HG03159 (cell line): ENCODE results near the gene OR5AK2.
"Not testable (repeated sequence)": the region's sequence is repeated elsewhere in the genome, so short reads cannot be mapped to it uniquely, and the experiment has no call there.

ENCODE experiments used
- ATAC-seq: cut with Tn5 transposase; IDR thresholded peaks from one replicate; pipeline ENCODE4 v1.9.1; 2021; ENCODE audit warnings: mild to moderate bottlenecking, moderate library complexity; ENCODE audit not compliant: unreplicated experiment

OR5AK2 gene

DNA sequence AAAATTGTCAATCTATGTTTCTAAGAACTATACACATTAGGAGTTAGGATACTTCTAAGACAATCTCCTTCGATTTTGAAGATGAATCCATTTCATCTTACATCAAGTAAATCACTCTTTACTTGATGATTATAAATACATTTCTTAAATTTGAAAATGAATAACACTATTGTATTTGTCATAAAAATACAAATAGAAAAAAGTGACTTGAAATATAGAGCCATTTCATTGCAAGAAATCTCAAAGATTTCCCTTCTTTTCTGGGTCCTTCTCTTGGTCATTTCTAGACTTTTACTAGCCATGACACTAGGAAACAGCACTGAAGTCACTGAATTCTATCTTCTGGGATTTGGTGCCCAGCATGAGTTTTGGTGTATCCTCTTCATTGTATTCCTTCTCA is at the start of gene OR5AK2:
Gene OR5AK2, plus strand, starts transcription at position 301 of the 400 bp plus-strand sequence. Its CDS starts 0 bp downstream, at position 301.
- no peak for ATAC-seq

- not testable (repeated sequence) for ATAC-seq
These were observed 43.2 kb upstream of the OR5AK2 start for GRCh38 chr11:56945526-56945925.

DNA sequence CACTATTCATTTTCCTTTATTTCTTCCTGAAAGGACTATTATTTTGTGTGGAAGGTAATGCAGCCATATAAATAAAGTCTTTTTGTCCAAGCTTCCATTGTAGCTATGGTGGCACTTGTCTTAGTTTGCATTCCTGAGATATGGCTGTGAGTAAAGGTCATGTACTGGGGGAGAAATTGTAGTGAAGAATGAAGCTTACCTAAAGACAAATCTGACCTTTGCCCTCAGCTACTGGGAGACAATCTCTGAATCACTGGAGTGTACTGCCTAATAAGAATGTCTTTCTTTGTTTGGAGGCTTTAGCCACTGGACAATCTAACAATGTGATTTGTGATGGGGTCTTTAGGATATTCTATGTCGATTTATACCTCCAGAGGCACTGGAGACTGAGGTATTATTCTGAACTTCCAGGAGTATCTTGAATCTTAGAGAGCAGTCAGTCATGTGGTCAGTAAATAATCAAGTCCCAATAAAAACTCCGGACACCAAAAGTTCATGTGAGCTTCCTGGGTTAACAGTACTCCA is 39.7 kb upstream of the OR5AK2 start:
- no peak for ATAC-seq

GRCh38 chr11:56950510-56950909 is 38.2 kb upstream of the OR5AK2 start:
- ATAC-seq: no peak

- ATAC-seq: not testable (repeated sequence)
These were observed 34.8 kb upstream of the OR5AK2 start for GRCh38 chr11:56953907-56954306.

DNA sequence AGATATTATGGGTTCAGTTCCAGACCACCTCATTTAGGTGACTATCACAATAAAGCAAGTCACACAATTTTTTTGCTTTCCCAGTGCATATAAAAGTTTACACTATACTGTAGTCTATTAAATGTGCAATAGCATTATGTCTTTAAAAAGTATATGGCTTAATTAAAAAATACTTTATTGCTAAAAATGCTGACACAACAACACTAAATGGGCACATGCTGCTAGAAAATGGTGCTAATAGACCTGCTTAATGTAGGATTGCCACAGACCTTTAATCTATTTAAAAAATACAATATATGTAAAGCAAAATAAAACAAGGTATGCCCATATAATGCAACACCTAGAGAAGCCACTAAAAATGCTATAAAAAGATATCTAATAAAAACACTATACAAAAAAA is 27.1 kb upstream of the OR5AK2 start:
- ATAC-seq: no peak

GRCh38 chr11:56967726-56968125 is 21.0 kb upstream of the OR5AK2 start:
- ATAC-seq: no peak

DNA sequence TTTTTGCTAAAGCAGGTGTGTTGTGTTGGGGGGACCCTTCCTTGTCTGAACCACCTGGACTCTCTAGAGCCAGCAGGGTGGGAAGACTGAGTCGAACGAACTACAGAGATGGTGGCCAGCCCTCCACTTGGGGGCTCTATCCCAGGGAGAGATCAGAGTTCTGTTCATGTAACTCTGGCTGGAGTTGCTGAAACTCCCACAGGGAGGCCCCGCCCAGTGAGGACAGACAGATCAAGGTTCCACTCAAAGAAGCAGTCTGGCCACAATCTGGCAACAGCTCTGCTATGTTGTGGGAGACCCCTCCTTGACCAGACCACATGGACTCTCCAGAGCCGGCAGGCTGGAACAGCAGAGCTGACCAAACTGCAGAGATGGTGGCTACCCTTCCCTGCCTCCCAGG is 20.2 kb upstream of the OR5AK2 start:
- no peak for ATAC-seq

GRCh38 chr11:56977314-56977713 is 11.4 kb upstream of the OR5AK2 start:
- no peak for ATAC-seq

- no peak for ATAC-seq
These were observed 2.0 kb downstream of the OR5AK2 start for GRCh38 chr11:56990702-56991101.

- no peak for ATAC-seq
These were observed 5.8 kb downstream of the OR5AK2 start for GRCh38 chr11:56994532-56994931.

DNA sequence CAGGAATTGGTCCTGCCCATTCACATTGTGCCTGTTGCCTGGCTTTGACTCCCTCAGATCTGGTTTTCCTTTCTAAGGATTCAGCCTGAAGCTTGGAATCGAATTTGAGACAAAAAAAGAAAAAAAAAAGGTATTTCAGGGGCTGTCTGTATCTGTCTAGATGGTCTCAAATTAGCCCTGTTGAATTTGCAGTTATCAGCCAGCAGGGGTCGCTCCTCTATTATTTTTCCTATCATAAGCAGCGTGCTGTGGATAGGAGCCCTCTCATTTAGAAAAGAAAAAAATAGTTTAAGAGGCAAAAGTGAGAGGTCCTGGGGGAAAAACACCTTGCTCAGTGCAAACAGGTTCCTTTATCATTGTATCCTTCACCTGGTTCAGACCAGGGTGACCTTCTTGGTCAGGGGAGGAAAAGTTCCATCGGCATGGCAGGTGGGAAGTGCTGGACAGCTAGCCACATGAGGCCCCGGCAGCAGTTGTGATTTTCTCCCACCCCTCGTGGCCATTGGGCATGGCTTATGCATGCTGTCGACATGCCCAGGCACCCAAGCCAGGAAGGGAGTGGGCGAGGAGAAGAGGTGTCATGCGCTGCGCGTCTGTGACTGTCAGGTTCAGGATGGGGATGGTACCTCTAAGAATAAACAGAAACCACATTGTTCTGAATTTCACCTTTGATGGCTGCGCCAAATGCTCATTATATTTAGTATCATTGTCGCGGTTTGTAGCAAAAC is 13.1 kb downstream of the OR5AK2 start:
- ATAC-seq: no peak

DNA sequence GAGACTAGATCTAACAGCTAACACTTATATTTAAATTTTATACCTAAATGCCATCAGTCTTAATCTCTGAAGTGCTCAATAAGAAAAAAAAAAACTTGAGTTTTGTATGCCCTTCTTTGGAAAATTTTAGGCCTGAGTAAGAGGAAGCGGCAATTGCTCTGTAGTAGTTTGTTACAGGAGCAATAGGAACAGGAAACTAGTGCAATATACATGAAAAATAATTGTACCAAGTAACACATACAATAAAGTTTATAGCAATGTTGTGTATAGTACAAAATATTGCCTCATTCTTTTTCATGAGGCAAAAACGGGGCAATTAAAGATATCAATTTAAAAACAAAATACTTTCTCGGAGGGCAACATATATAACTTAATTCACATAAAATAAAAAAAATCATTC is 19.7 kb downstream of the OR5AK2 start:
- ATAC-seq: no peak

- no peak for ATAC-seq
These were observed 27.0 kb downstream of the OR5AK2 start for GRCh38 chr11:57015679-57016078.

DNA sequence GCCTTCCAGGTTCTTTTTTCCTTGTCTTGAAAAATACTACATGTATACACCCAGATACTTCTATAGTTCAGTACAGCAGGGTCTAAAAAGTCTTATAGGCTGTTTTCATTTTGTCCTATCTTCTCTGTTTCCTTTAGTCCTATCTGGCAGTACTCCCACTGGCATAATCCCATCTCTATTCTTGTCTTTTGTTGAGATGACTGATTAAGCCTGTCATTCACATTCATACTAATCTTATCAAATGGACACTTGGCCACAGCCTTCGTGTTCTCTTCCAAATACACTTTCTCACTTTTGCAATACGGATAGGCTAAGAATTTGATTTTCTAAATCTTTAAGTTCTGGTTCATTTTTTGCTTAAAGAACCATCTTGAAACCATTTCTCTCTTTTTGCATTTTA is 42.8 kb downstream of the OR5AK2 start:
- ATAC-seq: no peak
